Tibial nerve (tissue), 4 donors: ENCODE measurements around the gene MINK1. TPM values are rescaled to one million over a fixed set of nuclear protein-coding genes. Genes with fewer than 3 reads are reported as not detected.

ENCODE experiments used
- DNase-seq, 2 donors: peaks; one replicate each; pipeline ENCODE4 v3.0.0-alpha.2; 2019; ENCODE audit warnings: low spot score in 2 of 2
- H3K27ac ChIP-seq, 4 donors: fragments of 200-600 bp; sonication (generic) in 3 of 4; one replicate each; pipeline ENCODE4 v1.5.1; 2017 to 2019; ENCODE audit warnings: mild to moderate bottlenecking in 1 of 4
- H3K27me3 ChIP-seq, 2 donors: fragments of 200-600 bp; sonication (generic) in 1 of 2; one replicate each; pipeline versions ENCODE4 v1.5.1 to v1.6.0; 2017 to 2019
- H3K36me3 ChIP-seq, 3 donors: fragments of 200-600 bp; sonication (generic); one replicate each; pipeline ENCODE4 v1.5.1; 2018 to 2019
- H3K4me1 ChIP-seq, 4 donors: fragments of 200-600 bp; sonication (generic) in 3 of 4; one replicate each; pipeline ENCODE4 v1.5.1; 2017 to 2019
- H3K4me3 ChIP-seq, 4 donors: fragments of 200-600 bp; sonication (generic) in 3 of 4; one replicate each; pipeline ENCODE4 v1.5.1; 2017 to 2019; ENCODE audit warnings: mild to moderate bottlenecking in 1 of 4, moderate library complexity in 1 of 4
- H3K9me3 ChIP-seq, 4 donors: fragments of 200-600 bp; sonication (generic) in 3 of 4; one replicate each; pipeline ENCODE4 v1.5.1; 2017 to 2019
- EP300 ChIP-seq, 2 donors: sonication (generic); formaldehyde crosslinking; IDR thresholded peaks; one replicate each; pipeline ENCODE4 v1.6.1; 2017; ENCODE audit warnings: antibody characterized with exemption in 2 of 2, mild to moderate bottlenecking in 1 of 2
- POLR2A ChIP-seq, 2 donors: fragments of 450-650 bp; IDR thresholded peaks; one replicate each; pipeline ENCODE4 v1.6.1; 2017; ENCODE audit warnings: antibody characterized with exemption in 2 of 2, mild to moderate bottlenecking in 2 of 2, moderate library complexity in 2 of 2
- WGBS, 2 donors: methylation state at CpG; one replicate each; pipeline ENCODE4 v1.1.5; 2018; 5-methylcytosine and 5-hydroxymethylcytosine counted together
- total RNA-seq, 4 donors: library from RNA; depleted of rRNA; stranded (reverse); fragments of >200 nt; gene quantifications; one replicate each; pipeline ENCODE4 v1.1.0, GENCODE V29; 2016
- TF ChIP-seq, protein P1 (sequence below), 5 experiments: fragments of 200-600 bp in 3 of 5; fragments of 450-650 bp in 2 of 5; sonication (generic) in 3 of 5; IDR thresholded peaks; one replicate each; pipeline ENCODE4 v1.5.1; 2016 to 2019; ENCODE audit warnings: antibody characterized with exemption in 5 of 5, mild to moderate bottlenecking in 3 of 5, moderate library complexity in 2 of 5

The MINK1 gene
- total RNA-seq, 4 donors from 2014 or later: 57.1 to 94.3 (median 85.7) TPM

GRCh38 chr17:4937553-4937952, 104.4 kb downstream of the MINK1 start:
- no peak for DNase-seq
- H3K27ac ChIP-seq: no peak overlapping the region
- no peaks in the 10 kb centered on the region for H3K27me3 ChIP-seq
- H3K4me1 ChIP-seq: peaks cover 0 to 52% (median 26%) of the 10 kb centered on the region in 4 donors
- TF ChIP-seq POLR2A (IDR thresholded peaks at IDR 0.05): no peak
- TF ChIP-seq, protein P1, sequence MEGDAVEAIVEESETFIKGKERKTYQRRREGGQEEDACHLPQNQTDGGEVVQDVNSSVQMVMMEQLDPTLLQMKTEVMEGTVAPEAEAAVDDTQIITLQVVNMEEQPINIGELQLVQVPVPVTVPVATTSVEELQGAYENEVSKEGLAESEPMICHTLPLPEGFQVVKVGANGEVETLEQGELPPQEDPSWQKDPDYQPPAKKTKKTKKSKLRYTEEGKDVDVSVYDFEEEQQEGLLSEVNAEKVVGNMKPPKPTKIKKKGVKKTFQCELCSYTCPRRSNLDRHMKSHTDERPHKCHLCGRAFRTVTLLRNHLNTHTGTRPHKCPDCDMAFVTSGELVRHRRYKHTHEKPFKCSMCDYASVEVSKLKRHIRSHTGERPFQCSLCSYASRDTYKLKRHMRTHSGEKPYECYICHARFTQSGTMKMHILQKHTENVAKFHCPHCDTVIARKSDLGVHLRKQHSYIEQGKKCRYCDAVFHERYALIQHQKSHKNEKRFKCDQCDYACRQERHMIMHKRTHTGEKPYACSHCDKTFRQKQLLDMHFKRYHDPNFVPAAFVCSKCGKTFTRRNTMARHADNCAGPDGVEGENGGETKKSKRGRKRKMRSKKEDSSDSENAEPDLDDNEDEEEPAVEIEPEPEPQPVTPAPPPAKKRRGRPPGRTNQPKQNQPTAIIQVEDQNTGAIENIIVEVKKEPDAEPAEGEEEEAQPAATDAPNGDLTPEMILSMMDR (IDR thresholded peaks at IDR 0.05): no peak
- TF ChIP-seq EP300 (IDR thresholded peaks at IDR 0.05): no peak
- 91 to 92% methylated on average over 16 of the region's 16 CpGs for WGBS, 2 donors
- H3K36me3 ChIP-seq: peaks cover 0 to 42% (median 4%) of the 10 kb centered on the region in 3 donors
- no peaks in the 10 kb centered on the region for H3K9me3 ChIP-seq
- no peak overlapping the region for H3K4me3 ChIP-seq

GRCh38 chr17:4938069-4938491, 104.9 kb downstream of the MINK1 start:
- H3K4me1 ChIP-seq: peaks cover 0 to 55% (median 26%) of the 10 kb centered on the region in 4 donors
- DNase-seq: no peak
- no peak overlapping the region for H3K27ac ChIP-seq
- no peak overlapping the region for H3K4me3 ChIP-seq
- no peaks in the 10 kb centered on the region for H3K27me3 ChIP-seq
- TF ChIP-seq POLR2A (IDR thresholded peaks at IDR 0.05) (no peak), EP300 (IDR thresholded peaks at IDR 0.05) (no peak)
- TF ChIP-seq, protein P1 (IDR thresholded peaks at IDR 0.05): no peak
- 91% methylated on average over 11 of the region's 11 CpGs for WGBS, 2 donors
- peaks cover 0 to 47% (median 4%) of the 10 kb centered on the region in 3 donors for H3K36me3 ChIP-seq
- no peaks in the 10 kb centered on the region for H3K9me3 ChIP-seq

- H3K4me1 ChIP-seq: peaks cover 0 to 55% (median 25%) of the 10 kb centered on the region in 4 donors
- no peaks in the 10 kb centered on the region for H3K27me3 ChIP-seq
- peaks cover 0 to 55% (median 4%) of the 10 kb centered on the region in 3 donors for H3K36me3 ChIP-seq
- H3K9me3 ChIP-seq: no peaks in the 10 kb centered on the region
- TF ChIP-seq EP300 (IDR thresholded peaks at IDR 0.05): no peak
- TF ChIP-seq POLR2A (IDR thresholded peaks at IDR 0.05): no peak
- TF ChIP-seq, protein P1 (IDR thresholded peaks at IDR 0.05): no peak
- H3K4me3 ChIP-seq: peak overlapping the region; percentile 55 to 82 (median 68)
- peak overlapping the region; percentile 82 to 96 (median 90) for H3K27ac ChIP-seq
- DNase-seq: no peak
- 50 to 58% methylated on average over 14 to 19 of the region's 19 CpGs for WGBS, 2 donors
These were observed 105.8 kb downstream of the MINK1 start for GRCh38 chr17:4938688-4939545.

- 0% methylated on average over 16 of the region's 16 CpGs; no CpG with 5 or more reads in 1 of the 2 donors for WGBS, 2 donors
- Histone ChIP-seq H3K9me3 (no peaks in the 10 kb centered on the region), H3K36me3 (peaks cover 0 to 61% (median 4%) of the 10 kb centered on the region in 3 donors), H3K27ac (peak overlapping the region; percentile 82 to 96 (median 90)), H3K4me1 (peaks cover 0 to 55% (median 24%) of the 10 kb centered on the region in 4 donors), H3K27me3 (no peaks in the 10 kb centered on the region), H3K4me3 (peak overlapping the region; percentile 55 to 82 (median 68))
- DNase-seq: no peak
- TF ChIP-seq, protein P1 (IDR thresholded peaks at IDR 0.05): no peak
- no peak for TF ChIP-seq EP300 (IDR thresholded peaks at IDR 0.05)
- TF ChIP-seq POLR2A (IDR thresholded peaks at IDR 0.05): no peak
These were observed 106.3 kb downstream of the MINK1 start for GRCh38 chr17:4939546-4939795.
